Uterus (tissue), 4 donors: Measurements from ENCODE around the gene NDUFS6. TPM values are rescaled to one million over a fixed set of nuclear protein-coding genes. Genes with fewer than 3 reads are reported as not detected.

Experiments
- DNase-seq, 2 donors: peaks; one replicate each; pipeline ENCODE4 v3.0.0-alpha.2; 2019 to 2020
- H3K27ac ChIP-seq, 2 donors: fragments of 200-600 bp; sonication (generic); 1 replicate in 1 of 2; 2 replicates in 1 of 2; pipeline ENCODE4 v1.5.1; 2016 to 2018
- H3K27me3 ChIP-seq, 2 donors: fragments of 200-600 bp; sonication (generic); one replicate each; pipeline ENCODE4 v1.5.1; 2018 to 2019; ENCODE audit warnings: control low read depth in 1 of 2
- H3K36me3 ChIP-seq, 2 donors: fragments of 200-600 bp; sonication (generic); one replicate each; pipeline ENCODE4 v1.5.1; 2019; ENCODE audit warnings: control low read depth in 1 of 2
- H3K4me1 ChIP-seq, 2 donors: fragments of 200-600 bp; sonication (generic); one replicate each; pipeline ENCODE4 v1.5.1; 2018 to 2019; ENCODE audit warnings: control low read depth in 1 of 2
- H3K4me3 ChIP-seq, 2 donors: fragments of 200-600 bp; sonication (generic); 1 replicate in 1 of 2; 2 replicates in 1 of 2; pipeline ENCODE4 v1.5.1; 2018 to 2019; ENCODE audit warnings: mild to moderate bottlenecking in 1 of 2
- H3K9me3 ChIP-seq, 2 donors: fragments of 200-600 bp; sonication (generic); one replicate each; pipeline ENCODE4 v1.5.1; 2019; ENCODE audit warnings: control low read depth in 1 of 2
- POLR2A ChIP-seq, 2 donors: fragments of 450-650 bp; IDR thresholded peaks; one replicate each; pipeline ENCODE4 v1.6.1; 2016; ENCODE audit warnings: antibody characterized with exemption in 2 of 2, mild to moderate bottlenecking in 1 of 2, moderate library complexity in 1 of 2
- intact Hi-C: fragments of 100-400 bp; cut with DNase I; formaldehyde crosslinking; loops from one replicate; pipeline ENCODE4 v1.15.1; 2023; ENCODE audit warnings: low total_unique reads
- total RNA-seq, 4 donors: library from RNA; depleted of rRNA in 3 of 4; stranded (reverse); fragments of >200 nt in 3 of 4; gene quantifications; one replicate each; pipeline versions ENCODE4 v1.1.0 to v1.2.4, GENCODE V29; 2014 to 2023
- TF ChIP-seq, protein P1 (sequence below), 4 experiments: fragments of 200-600 bp in 2 of 4; fragments of 450-650 bp in 2 of 4; sonication (generic) in 2 of 4; IDR thresholded peaks; one replicate each; pipeline ENCODE4 v1.5.1; 2016 to 2019; ENCODE audit warnings: antibody characterized with exemption in 4 of 4, mild to moderate bottlenecking in 2 of 4, moderate library complexity in 1 of 4
- donor health status: DM: yes; HTN: yes; CAD: no.

The NDUFS6 gene
- 10 to 100 TPM in 3 of 4 donors, 1 to 10 TPM in 1; 8.5 to 17.9 (median 14.6) TPM for total RNA-seq

DNA sequence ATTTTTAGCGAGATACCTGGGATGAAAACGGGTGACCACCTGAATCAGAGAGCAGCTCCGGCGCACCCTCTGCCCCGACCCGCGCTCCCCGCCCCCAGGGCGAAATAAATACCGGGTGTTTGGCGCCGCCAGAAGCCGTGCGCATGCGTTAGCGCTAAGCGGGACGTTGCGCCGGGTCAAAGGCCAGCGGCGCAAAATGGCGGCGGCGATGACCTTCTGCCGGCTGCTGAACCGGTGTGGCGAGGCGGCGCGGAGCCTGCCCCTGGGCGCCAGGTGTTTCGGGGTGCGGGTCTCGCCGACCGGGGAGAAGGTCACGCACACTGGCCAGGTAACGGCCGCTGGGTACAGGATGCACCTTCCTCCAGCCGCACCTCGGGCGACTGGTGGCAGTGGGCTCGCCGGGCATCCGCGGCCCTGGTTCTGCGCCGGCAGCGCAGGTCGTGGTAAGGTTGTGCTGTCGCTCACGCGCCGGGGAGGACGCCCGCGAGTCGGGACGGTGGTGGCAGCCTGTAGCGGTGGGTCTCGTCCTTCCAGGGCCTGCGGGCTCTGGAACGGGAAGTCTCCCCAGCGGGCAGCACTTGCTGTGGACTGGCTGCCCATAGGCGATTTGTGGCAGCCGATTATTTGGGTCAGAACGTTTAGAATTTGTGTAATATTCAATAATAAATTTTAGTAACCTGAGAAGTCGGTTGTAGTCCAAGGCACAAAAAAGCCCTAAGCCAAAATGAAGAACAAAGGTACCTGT is at the start of gene NDUFS6:
TSS of gene NDUFS6 (plus strand) at position 186 of the 745 bp plus-strand sequence. CDS start at position 197, 11 bp downstream.
- TF ChIP-seq, protein P1, sequence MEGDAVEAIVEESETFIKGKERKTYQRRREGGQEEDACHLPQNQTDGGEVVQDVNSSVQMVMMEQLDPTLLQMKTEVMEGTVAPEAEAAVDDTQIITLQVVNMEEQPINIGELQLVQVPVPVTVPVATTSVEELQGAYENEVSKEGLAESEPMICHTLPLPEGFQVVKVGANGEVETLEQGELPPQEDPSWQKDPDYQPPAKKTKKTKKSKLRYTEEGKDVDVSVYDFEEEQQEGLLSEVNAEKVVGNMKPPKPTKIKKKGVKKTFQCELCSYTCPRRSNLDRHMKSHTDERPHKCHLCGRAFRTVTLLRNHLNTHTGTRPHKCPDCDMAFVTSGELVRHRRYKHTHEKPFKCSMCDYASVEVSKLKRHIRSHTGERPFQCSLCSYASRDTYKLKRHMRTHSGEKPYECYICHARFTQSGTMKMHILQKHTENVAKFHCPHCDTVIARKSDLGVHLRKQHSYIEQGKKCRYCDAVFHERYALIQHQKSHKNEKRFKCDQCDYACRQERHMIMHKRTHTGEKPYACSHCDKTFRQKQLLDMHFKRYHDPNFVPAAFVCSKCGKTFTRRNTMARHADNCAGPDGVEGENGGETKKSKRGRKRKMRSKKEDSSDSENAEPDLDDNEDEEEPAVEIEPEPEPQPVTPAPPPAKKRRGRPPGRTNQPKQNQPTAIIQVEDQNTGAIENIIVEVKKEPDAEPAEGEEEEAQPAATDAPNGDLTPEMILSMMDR (IDR thresholded peaks at IDR 0.05), result no peak
- TF ChIP-seq POLR2A (IDR thresholded peaks at IDR 0.05), result peak in 1 of 2 donors; percentile 38
- no peaks in the 10 kb centered on the region for H3K9me3 ChIP-seq
- peak within 1 kb of the TSS; percentile 80 to 85 for H3K27ac ChIP-seq
- peak; percentile 62 to 75 for DNase-seq
- H3K36me3 ChIP-seq, result no peaks in the 10 kb centered on the region
- no peaks in the 10 kb centered on the region for H3K27me3 ChIP-seq
- no peaks in the 10 kb centered on the region for H3K4me1 ChIP-seq
- H3K4me3 ChIP-seq, result peak within 1 kb of the TSS; percentile 93
- intact Hi-C loops, result no loop called here

DNA sequence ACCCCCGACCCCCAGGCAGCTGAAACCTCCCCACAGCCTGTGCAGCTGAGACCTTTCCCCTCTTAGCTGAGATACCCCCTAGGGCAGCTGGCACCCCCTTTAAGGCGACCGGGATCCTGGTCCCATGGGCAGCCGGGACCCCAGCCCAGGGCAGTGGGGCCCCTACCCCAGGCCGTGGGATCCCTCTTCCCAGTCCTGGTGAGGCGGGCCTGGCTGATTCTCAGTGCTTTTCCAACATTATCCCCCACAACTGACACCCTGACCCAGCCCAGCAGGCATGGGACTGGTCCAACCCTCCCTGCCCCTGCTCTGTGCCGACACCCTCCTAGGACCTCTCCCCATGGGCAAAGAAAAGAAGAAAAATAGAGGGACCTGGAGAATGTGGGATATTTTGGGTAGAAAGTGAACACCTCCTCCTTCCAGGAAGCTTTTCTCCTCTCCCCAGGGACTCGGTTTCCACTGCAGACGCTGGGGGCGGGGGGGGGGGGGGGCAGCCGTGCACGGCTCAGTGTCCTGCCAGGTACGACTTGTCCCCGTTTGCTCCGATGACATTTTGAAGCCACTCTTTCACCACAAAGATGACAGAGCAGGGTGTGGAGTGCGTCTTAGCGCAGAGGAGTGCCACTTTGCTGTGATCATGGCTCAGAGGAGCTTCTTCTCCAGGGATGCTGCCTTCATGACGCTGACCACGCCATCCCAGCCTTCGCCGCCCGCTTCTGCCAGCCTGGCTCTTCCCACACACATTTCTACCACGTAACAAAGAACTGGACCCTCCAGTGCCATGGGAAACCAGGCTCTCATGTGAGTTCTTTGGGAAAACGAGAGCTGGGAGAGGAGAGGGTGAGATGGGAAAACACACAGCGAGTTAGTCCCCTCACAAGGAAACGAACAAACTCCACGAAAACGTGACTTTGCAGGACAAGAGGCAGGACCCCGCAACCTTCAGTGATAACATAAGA is 49.1 kb upstream of the NDUFS6 start:
- no peaks in the 10 kb centered on the region for H3K36me3 ChIP-seq
- no peak overlapping the region for H3K4me3 ChIP-seq
- TF ChIP-seq POLR2A (IDR thresholded peaks at IDR 0.05), result no peak
- TF ChIP-seq, protein P1 (IDR thresholded peaks at IDR 0.05), result no peak
- H3K27ac ChIP-seq, result no peak overlapping the region
- no peaks in the 10 kb centered on the region for H3K4me1 ChIP-seq
- no peaks in the 10 kb centered on the region for H3K27me3 ChIP-seq
- peak in 1 of 2 donors; percentile 8 for DNase-seq
- intact Hi-C loops, result no loop called here
- H3K9me3 ChIP-seq, result no peaks in the 10 kb centered on the region

DNA sequence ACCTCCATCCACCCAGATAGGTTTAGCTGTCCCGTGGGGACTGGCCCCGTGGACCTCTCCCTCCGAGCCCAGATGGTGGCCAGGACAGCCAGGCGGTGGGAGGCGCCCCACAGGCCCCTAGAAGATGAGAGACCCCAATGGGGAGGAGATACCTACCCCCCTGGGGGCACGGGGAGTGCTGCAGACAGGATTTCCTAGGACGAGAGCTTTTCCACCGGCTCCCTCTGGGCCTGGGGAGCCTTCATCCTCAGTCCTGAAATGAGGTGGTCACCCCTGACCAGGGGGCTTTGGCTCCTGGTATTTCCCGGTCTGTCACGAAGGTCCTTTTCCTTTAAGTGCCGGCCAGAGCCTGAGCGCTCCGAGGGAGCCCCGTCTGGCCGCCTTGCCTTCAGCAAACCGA is 48.3 kb upstream of the NDUFS6 start:
- Histone ChIP-seq H3K9me3 (no peaks in the 10 kb centered on the region), H3K27me3 (no peaks in the 10 kb centered on the region), H3K4me3 (no peak overlapping the region), H3K4me1 (no peaks in the 10 kb centered on the region), H3K27ac (no peak overlapping the region), H3K36me3 (no peaks in the 10 kb centered on the region)
- DNase-seq, result no peak
- intact Hi-C loops, result no loop called here
- TF ChIP-seq, protein P1 (IDR thresholded peaks at IDR 0.05), result no peak
- no peak for TF ChIP-seq POLR2A (IDR thresholded peaks at IDR 0.05)

DNA sequence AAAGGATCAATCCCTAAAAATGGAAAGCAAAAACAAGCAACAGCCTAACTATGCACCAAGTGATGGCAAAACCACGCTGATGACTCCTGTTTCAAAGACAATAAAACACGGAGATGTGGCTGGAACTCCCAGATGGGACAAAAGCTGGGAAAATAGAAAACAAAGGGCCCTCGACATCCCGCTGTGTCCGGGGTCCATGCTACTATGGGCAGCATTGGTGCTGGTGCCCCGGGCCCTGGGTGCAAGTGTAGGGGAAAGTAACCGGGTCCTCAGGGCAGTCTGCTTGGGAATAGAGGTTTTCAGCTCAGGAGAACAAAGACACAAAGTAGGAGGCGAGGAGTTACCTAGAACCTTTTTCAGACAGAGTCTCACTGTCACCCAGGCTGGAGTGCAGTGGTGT is 47.7 kb upstream of the NDUFS6 start:
- Histone ChIP-seq H3K27me3 (no peaks in the 10 kb centered on the region), H3K36me3 (no peaks in the 10 kb centered on the region), H3K9me3 (no peaks in the 10 kb centered on the region), H3K27ac (no peak overlapping the region), H3K4me1 (no peaks in the 10 kb centered on the region), H3K4me3 (no peak overlapping the region)
- TF ChIP-seq, protein P1 (IDR thresholded peaks at IDR 0.05), result no peak
- no peak for TF ChIP-seq POLR2A (IDR thresholded peaks at IDR 0.05)
- no peak for DNase-seq
- intact Hi-C loops, result no loop called here
